ENCODE data around the gene KIAA0753.

Gene KIAA0753

GRCh38 chr17:6640536-6641246 lies at the start of gene KIAA0753, which contains the start of gene TXNDC17:
Gene KIAA0753, minus strand, starts transcription at chr17:6640711. Its CDS starts 5,608 bp downstream, at chr17:6635103.
Gene TXNDC17, plus strand, starts transcription at chr17:6641060. Its CDS starts 23 bp downstream, at chr17:6641083.
- H3K9me3 ChIP-seq (ENCODE audit: insufficient read depth, low read length), result no peaks in the 10 kb centered on the region
- peaks cover 11% of the 10 kb centered on the region for H3K4me1 ChIP-seq (ENCODE audit: insufficient read depth, insufficient read length)
- peak within 1 kb of the TSS; percentile 73 for H3K4me3 ChIP-seq (ENCODE audit: insufficient read length, low read depth)
- peak; percentile 81 for DNase-seq (ENCODE audit: low read depth, low spot score)
- H3K9ac ChIP-seq (ENCODE audit: insufficient read length, low read depth), result peak within 1 kb of the TSS; percentile 93
- peaks cover 46% of the 10 kb centered on the region for H3K36me3 ChIP-seq (ENCODE audit: insufficient read depth, insufficient read length, low read length)
- TF ChIP-seq SUZ12 (IDR thresholded peaks at IDR 0.05; ENCODE audit: extremely low read depth, insufficient read depth, insufficient read length), result no peak
- no peak for TF ChIP-seq YY1 (IDR thresholded peaks at IDR 0.05; ENCODE audit: insufficient read depth, insufficient read length)
- TF ChIP-seq ZNF274 (IDR thresholded peaks at IDR 0.05; ENCODE audit: low read depth, low read length), result no peak
- peaks cover 10% of the 10 kb centered on the region for H3K27me3 ChIP-seq (ENCODE audit: insufficient read depth, insufficient read length)

GRCh38 chr17:6688944-6689343 lies 48.4 kb upstream of the KIAA0753 start:
- Histone ChIP-seq H3K27me3 (ENCODE audit: insufficient read depth, insufficient read length) (no peaks in the 10 kb centered on the region), H3K9me3 (ENCODE audit: insufficient read depth, low read length) (no peaks in the 10 kb centered on the region), H3K4me3 (ENCODE audit: insufficient read length, low read depth) (no peak overlapping the region), H3K9ac (ENCODE audit: insufficient read length, low read depth) (no peak overlapping the region), H3K36me3 (ENCODE audit: insufficient read depth, insufficient read length, low read length) (no peaks in the 10 kb centered on the region), H3K4me1 (ENCODE audit: insufficient read depth, insufficient read length) (no peaks in the 10 kb centered on the region)
- no peak for DNase-seq (ENCODE audit: low read depth, low spot score)
- TF ChIP-seq SUZ12 (IDR thresholded peaks at IDR 0.05; ENCODE audit: extremely low read depth, insufficient read depth, insufficient read length) (no peak), YY1 (IDR thresholded peaks at IDR 0.05; ENCODE audit: insufficient read depth, insufficient read length) (no peak), ZNF274 (IDR thresholded peaks at IDR 0.05; ENCODE audit: low read depth, low read length) (no peak)

GRCh38 chr17:6686026-6686425 lies 45.5 kb upstream of the KIAA0753 start:
- H3K9me3 ChIP-seq (ENCODE audit: insufficient read depth, low read length), result no peaks in the 10 kb centered on the region
- no peak for DNase-seq (ENCODE audit: low read depth, low spot score)
- no peak overlapping the region for H3K4me3 ChIP-seq (ENCODE audit: insufficient read length, low read depth)
- H3K9ac ChIP-seq (ENCODE audit: insufficient read length, low read depth), result no peak overlapping the region
- H3K27me3 ChIP-seq (ENCODE audit: insufficient read depth, insufficient read length), result no peaks in the 10 kb centered on the region
- no peak for TF ChIP-seq SUZ12 (IDR thresholded peaks at IDR 0.05; ENCODE audit: extremely low read depth, insufficient read depth, insufficient read length)
- TF ChIP-seq YY1 (IDR thresholded peaks at IDR 0.05; ENCODE audit: insufficient read depth, insufficient read length), result no peak
- TF ChIP-seq ZNF274 (IDR thresholded peaks at IDR 0.05; ENCODE audit: low read depth, low read length), result no peak
- no peaks in the 10 kb centered on the region for H3K36me3 ChIP-seq (ENCODE audit: insufficient read depth, insufficient read length, low read length)
- H3K4me1 ChIP-seq (ENCODE audit: insufficient read depth, insufficient read length), result no peaks in the 10 kb centered on the region

GRCh38 chr17:6684881-6685767 lies 44.6 kb upstream of the KIAA0753 start:
- H3K27me3 ChIP-seq (ENCODE audit: insufficient read depth, insufficient read length), result no peaks in the 10 kb centered on the region
- no peak for DNase-seq (ENCODE audit: low read depth, low spot score)
- no peaks in the 10 kb centered on the region for H3K4me1 ChIP-seq (ENCODE audit: insufficient read depth, insufficient read length)
- no peaks in the 10 kb centered on the region for H3K9me3 ChIP-seq (ENCODE audit: insufficient read depth, low read length)
- TF ChIP-seq YY1 (IDR thresholded peaks at IDR 0.05; ENCODE audit: insufficient read depth, insufficient read length) (no peak), SUZ12 (IDR thresholded peaks at IDR 0.05; ENCODE audit: extremely low read depth, insufficient read depth, insufficient read length) (no peak), ZNF274 (IDR thresholded peaks at IDR 0.05; ENCODE audit: low read depth, low read length) (no peak)
- H3K9ac ChIP-seq (ENCODE audit: insufficient read length, low read depth), result no peak overlapping the region
- H3K36me3 ChIP-seq (ENCODE audit: insufficient read depth, insufficient read length, low read length), result no peaks in the 10 kb centered on the region
- no peak overlapping the region for H3K4me3 ChIP-seq (ENCODE audit: insufficient read length, low read depth)

DNA sequence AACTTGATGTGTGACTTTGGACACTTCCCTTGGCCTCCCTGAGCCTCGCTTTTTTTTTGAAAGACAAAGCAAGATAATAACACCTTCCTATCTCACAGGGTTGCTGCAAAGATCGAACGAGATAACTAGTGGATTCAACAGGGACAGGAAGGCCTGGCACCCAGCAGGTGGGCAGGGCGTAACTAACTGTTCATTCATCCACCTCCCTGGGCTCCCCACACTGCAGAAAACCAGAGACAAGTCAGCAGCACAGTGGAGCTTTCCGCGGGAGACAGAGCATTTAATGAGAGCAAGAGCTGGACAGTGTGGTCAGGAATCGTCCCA lies 43.9 kb upstream of the KIAA0753 start:
- TF ChIP-seq YY1 (IDR thresholded peaks at IDR 0.05; ENCODE audit: insufficient read depth, insufficient read length) (no peak), SUZ12 (IDR thresholded peaks at IDR 0.05; ENCODE audit: extremely low read depth, insufficient read depth, insufficient read length) (no peak), ZNF274 (IDR thresholded peaks at IDR 0.05; ENCODE audit: low read depth, low read length) (no peak)
- no peaks in the 10 kb centered on the region for H3K36me3 ChIP-seq (ENCODE audit: insufficient read depth, insufficient read length, low read length)
- no peak overlapping the region for H3K4me3 ChIP-seq (ENCODE audit: insufficient read length, low read depth)
- H3K9ac ChIP-seq (ENCODE audit: insufficient read length, low read depth), result no peak overlapping the region
- DNase-seq (ENCODE audit: low read depth, low spot score), result no peak
- H3K4me1 ChIP-seq (ENCODE audit: insufficient read depth, insufficient read length), result no peaks in the 10 kb centered on the region
- no peaks in the 10 kb centered on the region for H3K27me3 ChIP-seq (ENCODE audit: insufficient read depth, insufficient read length)
- no peaks in the 10 kb centered on the region for H3K9me3 ChIP-seq (ENCODE audit: insufficient read depth, low read length)

- H3K36me3 ChIP-seq (ENCODE audit: insufficient read depth, insufficient read length, low read length), result no peaks in the 10 kb centered on the region
- H3K9me3 ChIP-seq (ENCODE audit: insufficient read depth, low read length), result no peaks in the 10 kb centered on the region
- no peak for DNase-seq (ENCODE audit: low read depth, low spot score)
- H3K4me3 ChIP-seq (ENCODE audit: insufficient read length, low read depth), result no peak overlapping the region
- TF ChIP-seq YY1 (IDR thresholded peaks at IDR 0.05; ENCODE audit: insufficient read depth, insufficient read length), result no peak
- no peak for TF ChIP-seq SUZ12 (IDR thresholded peaks at IDR 0.05; ENCODE audit: extremely low read depth, insufficient read depth, insufficient read length)
- no peak for TF ChIP-seq ZNF274 (IDR thresholded peaks at IDR 0.05; ENCODE audit: low read depth, low read length)
- no peak overlapping the region for H3K9ac ChIP-seq (ENCODE audit: insufficient read length, low read depth)
- no peaks in the 10 kb centered on the region for H3K27me3 ChIP-seq (ENCODE audit: insufficient read depth, insufficient read length)
- no peaks in the 10 kb centered on the region for H3K4me1 ChIP-seq (ENCODE audit: insufficient read depth, insufficient read length)
Observed at GRCh38 chr17:6683730-6684459, 43.4 kb upstream of the KIAA0753 start.
